Stomach smooth muscle (tissue), 2 donors: ENCODE data around the gene MIR17HG.

Experiments
- H3K27ac ChIP-seq: one replicate; pipeline ENCODE4 v1.7.0; 2013; ENCODE audit warnings: mild to moderate bottlenecking, low read length, inconsistent platforms
- H3K27me3 ChIP-seq, 2 donors: one replicate each; pipeline ENCODE4 v1.7.0; 2013; ENCODE audit warnings: low read length in 2 of 2; ENCODE audit not compliant: insufficient read depth in 2 of 2, control insufficient read depth in 1 of 2
- H3K36me3 ChIP-seq, 2 donors: one replicate each; pipeline ENCODE4 v1.7.0; 2013; ENCODE audit warnings: low read length in 2 of 2; ENCODE audit not compliant: control insufficient read depth in 2 of 2, insufficient read depth in 2 of 2
- H3K4me1 ChIP-seq: one replicate; pipeline ENCODE4 v1.7.0; 2013; ENCODE audit warnings: low read length; ENCODE audit not compliant: control insufficient read depth, insufficient read depth
- H3K4me3 ChIP-seq, 2 donors: one replicate each; pipeline ENCODE4 v1.7.0; 2013; ENCODE audit warnings: low read length in 2 of 2
- H3K9ac ChIP-seq, 2 donors: one replicate each; pipeline ENCODE4 v1.7.0; 2013; ENCODE audit warnings: low read length in 2 of 2, mild to moderate bottlenecking in 1 of 2
- H3K9me3 ChIP-seq, 2 donors: one replicate each; pipeline ENCODE4 v1.7.0; 2013; ENCODE audit warnings: low read length in 2 of 2; ENCODE audit not compliant: control insufficient read depth in 2 of 2
- donor health status: healthy.
- donor health status: Pancreatic carcinoma.

Gene MIR17HG

GRCh38 chr13:91347202-91347995 lies at the start of gene MIR17HG:
TSS of gene MIR17HG (plus strand) at chr13:91347687.
- H3K27ac ChIP-seq, result peak within 1 kb of the TSS; percentile 42
- peak within 1 kb of the TSS; percentile 53 to 75 for H3K4me3 ChIP-seq
- H3K9ac ChIP-seq, result peak within 1 kb of the TSS; percentile 60 to 85
- peaks cover 7% of the 10 kb centered on the region for H3K4me1 ChIP-seq
- peaks cover 4 to 8% of the 10 kb centered on the region in 2 donors for H3K36me3 ChIP-seq
- H3K27me3 ChIP-seq, result no peaks in the 10 kb centered on the region
- H3K9me3 ChIP-seq, result no peaks in the 10 kb centered on the region

- Histone ChIP-seq H3K4me3 (no peak overlapping the region), H3K27ac (no peak overlapping the region), H3K9ac (no peak overlapping the region), H3K27me3 (no peaks in the 10 kb centered on the region), H3K36me3 (no peaks in the 10 kb centered on the region), H3K4me1 (no peaks in the 10 kb centered on the region), H3K9me3 (no peaks in the 10 kb centered on the region)
Measured at GRCh38 chr13:91298060-91298459, 49.4 kb upstream of the MIR17HG start.

- Histone ChIP-seq H3K4me3 (no peak overlapping the region), H3K9me3 (no peaks in the 10 kb centered on the region), H3K27ac (no peak overlapping the region), H3K9ac (no peak overlapping the region), H3K27me3 (no peaks in the 10 kb centered on the region), H3K36me3 (no peaks in the 10 kb centered on the region), H3K4me1 (no peaks in the 10 kb centered on the region)
Measured at GRCh38 chr13:91302111-91302510, 45.4 kb upstream of the MIR17HG start.

GRCh38 chr13:91303031-91303430 lies 44.5 kb upstream of the MIR17HG start:
- Histone ChIP-seq H3K4me3 (no peak overlapping the region), H3K9ac (no peak overlapping the region), H3K36me3 (no peaks in the 10 kb centered on the region), H3K27me3 (no peaks in the 10 kb centered on the region), H3K9me3 (no peaks in the 10 kb centered on the region), H3K4me1 (no peaks in the 10 kb centered on the region), H3K27ac (no peak overlapping the region)

GRCh38 chr13:91304741-91305140 lies 42.7 kb upstream of the MIR17HG start:
- no peak overlapping the region for H3K9ac ChIP-seq

GRCh38 chr13:91305652-91306051 lies 41.8 kb upstream of the MIR17HG start:
- Histone ChIP-seq H3K36me3 (no peaks in the 10 kb centered on the region), H3K9me3 (no peaks in the 10 kb centered on the region), H3K27ac (no peak overlapping the region), H3K4me1 (no peaks in the 10 kb centered on the region), H3K9ac (no peak overlapping the region), H3K27me3 (no peaks in the 10 kb centered on the region), H3K4me3 (no peak overlapping the region)

More at GRCh38 chr13:91304741-91305140, 42.7 kb upstream of the MIR17HG start:
- Histone ChIP-seq H3K4me3 (no peak overlapping the region), H3K9me3 (no peaks in the 10 kb centered on the region), H3K36me3 (no peaks in the 10 kb centered on the region), H3K27ac (no peak overlapping the region), H3K4me1 (no peaks in the 10 kb centered on the region), H3K27me3 (no peaks in the 10 kb centered on the region)

- Histone ChIP-seq H3K36me3 (no peaks in the 10 kb centered on the region), H3K27me3 (no peaks in the 10 kb centered on the region), H3K27ac (no peak overlapping the region), H3K4me1 (no peaks in the 10 kb centered on the region), H3K4me3 (no peak overlapping the region), H3K9ac (no peak overlapping the region), H3K9me3 (no peaks in the 10 kb centered on the region)
Measured at GRCh38 chr13:91307887-91308286, 39.6 kb upstream of the MIR17HG start.

- Histone ChIP-seq H3K4me1 (no peaks in the 10 kb centered on the region), H3K27me3 (no peaks in the 10 kb centered on the region), H3K36me3 (no peaks in the 10 kb centered on the region), H3K9me3 (no peaks in the 10 kb centered on the region), H3K9ac (no peak overlapping the region), H3K4me3 (no peak overlapping the region), H3K27ac (no peak overlapping the region)
Measured at GRCh38 chr13:91308299-91308698, 39.2 kb upstream of the MIR17HG start.

- no peaks in the 10 kb centered on the region for H3K9me3 ChIP-seq
- H3K27ac ChIP-seq, result no peak overlapping the region
- H3K36me3 ChIP-seq, result no peaks in the 10 kb centered on the region
- H3K27me3 ChIP-seq, result peaks cover 0 to 3% of the 10 kb centered on the region in 2 donors
- H3K4me1 ChIP-seq, result no peaks in the 10 kb centered on the region
- H3K4me3 ChIP-seq, result no peak overlapping the region
- H3K9ac ChIP-seq, result no peak overlapping the region
Measured at GRCh38 chr13:91311491-91311890, 36.0 kb upstream of the MIR17HG start.

GRCh38 chr13:91312324-91312723 lies 35.2 kb upstream of the MIR17HG start:
- H3K9ac ChIP-seq, result no peak overlapping the region
- H3K4me1 ChIP-seq, result no peaks in the 10 kb centered on the region
- H3K27me3 ChIP-seq, result peaks cover 0 to 3% of the 10 kb centered on the region in 2 donors
- no peaks in the 10 kb centered on the region for H3K9me3 ChIP-seq
- no peak overlapping the region for H3K4me3 ChIP-seq
- H3K27ac ChIP-seq, result no peak overlapping the region
- no peaks in the 10 kb centered on the region for H3K36me3 ChIP-seq

GRCh38 chr13:91313103-91313502 lies 34.4 kb upstream of the MIR17HG start:
- H3K9ac ChIP-seq, result no peak overlapping the region
- no peak overlapping the region for H3K27ac ChIP-seq
- H3K4me1 ChIP-seq, result no peaks in the 10 kb centered on the region
- no peaks in the 10 kb centered on the region for H3K36me3 ChIP-seq
- H3K4me3 ChIP-seq, result no peak overlapping the region
- H3K27me3 ChIP-seq, result peaks cover 0 to 3% of the 10 kb centered on the region in 2 donors
- H3K9me3 ChIP-seq, result no peaks in the 10 kb centered on the region
